Activated naive CD4-positive, alpha-beta T cell (primary cell): Measurements from ENCODE around the gene LIPE.
"Not testable (repeated sequence)": the region's sequence is repeated elsewhere in the genome, so short reads cannot be mapped to it uniquely, and the experiment has no call there.

Experiments used
- DNase-seq, 4 experiments: peaks; one replicate each; lab custom pipeline; 2025; lab: John Stamatoyannopoulos, UW

Gene LIPE

GRCh38 chr19:42448306-42448705 lies 21.1 kb upstream of the LIPE start:
- DNase-seq = not testable (repeated sequence)

- DNase-seq = no peak
Observed at GRCh38 chr19:42445948-42446347, 18.8 kb upstream of the LIPE start.

- DNase-seq = no peak
Observed at GRCh38 chr19:42443944-42444398, 16.8 kb upstream of the LIPE start.

DNA sequence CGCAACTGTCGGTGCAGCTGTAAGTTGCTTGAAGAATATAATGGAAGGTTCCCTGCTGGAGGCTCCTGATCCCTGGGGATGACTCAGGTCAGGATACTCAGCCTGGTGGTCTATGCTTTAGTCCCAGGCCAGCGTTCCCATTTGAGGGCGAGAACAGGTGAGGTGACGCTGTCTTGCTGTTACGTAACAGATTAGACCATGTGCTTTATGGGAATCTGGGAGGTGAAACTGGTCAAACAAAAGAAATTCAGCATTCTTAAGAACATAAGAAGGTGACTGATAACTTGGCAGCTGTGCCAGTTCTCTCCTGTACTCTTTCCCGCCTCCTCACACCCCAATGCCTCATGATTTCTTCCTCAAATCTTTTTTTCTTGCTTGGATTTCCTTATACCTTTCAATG lies 15.6 kb upstream of the LIPE start, which contains the start of gene CXCL17:
Gene CXCL17, minus strand, starts transcription at position 114 of the 400 bp plus-strand sequence. CDS start 114 bp downstream, outside the sequence.
- DNase-seq = no peak

- no peak for DNase-seq
Observed at GRCh38 chr19:42441049-42441445, 13.9 kb upstream of the LIPE start.

GRCh38 chr19:42440357-42441048 lies 13.3 kb upstream of the LIPE start:
- DNase-seq = peak; percentile 47 to 78 (median 70)

DNA sequence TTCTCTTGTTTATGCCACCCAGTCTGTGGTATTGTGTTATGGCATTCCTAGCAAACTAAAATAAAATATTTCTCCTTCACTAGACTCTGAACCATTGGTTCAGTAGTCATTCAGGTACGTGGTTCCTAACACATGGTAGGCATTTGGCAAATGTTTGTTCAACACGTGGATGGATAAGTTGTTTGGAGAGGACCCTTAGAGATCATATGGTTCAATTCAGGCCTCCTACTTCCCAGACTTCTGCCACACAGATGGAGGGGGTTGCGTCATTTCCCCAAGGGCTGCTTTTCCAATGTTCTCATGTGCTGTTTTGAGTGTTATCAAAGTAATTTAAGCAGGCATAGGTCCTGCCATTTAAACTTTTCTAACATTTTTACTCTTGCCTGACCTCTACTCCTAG lies 8.8 kb upstream of the LIPE start:
- DNase-seq = no peak

- DNase-seq = no peak
Observed at GRCh38 chr19:42435316-42435715, 8.1 kb upstream of the LIPE start.

DNA sequence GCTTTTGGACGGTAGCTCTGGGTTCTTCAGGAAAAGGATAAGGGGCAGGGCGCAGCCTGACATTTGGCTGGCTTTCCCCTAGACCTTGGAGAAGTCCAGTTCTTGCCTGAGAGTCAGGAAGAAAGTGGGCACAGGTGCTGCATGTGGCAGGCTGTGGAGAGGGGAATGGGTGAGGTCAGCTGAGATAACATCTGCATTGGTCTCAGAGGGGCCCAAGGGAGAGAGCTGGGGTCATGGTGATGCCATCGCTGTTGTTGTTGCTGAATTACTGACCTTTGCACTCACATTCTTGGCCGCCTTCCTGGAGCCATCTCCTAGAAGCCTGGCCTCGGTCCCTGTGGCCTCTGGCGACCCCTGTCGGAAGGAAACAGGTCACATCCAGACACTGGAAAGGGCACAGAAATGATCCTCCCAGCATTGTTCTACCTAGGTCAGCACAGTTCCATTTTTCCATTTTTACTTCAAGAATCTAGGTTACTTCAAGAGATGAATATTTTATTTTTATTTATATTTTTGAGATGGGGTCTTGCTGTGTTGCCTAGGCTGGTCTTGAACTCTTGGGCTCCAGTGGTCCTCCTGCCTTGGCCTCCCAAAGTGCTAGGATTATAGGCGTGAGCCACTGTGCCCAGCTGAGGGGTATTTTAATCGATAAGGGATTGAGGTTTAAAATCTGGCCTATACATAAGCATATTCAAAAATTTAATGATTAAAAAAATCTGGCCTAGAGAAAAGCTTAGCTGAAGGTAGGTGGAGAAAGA lies 6.5 kb upstream of the LIPE start:
- peak in 3 of 4 experiments; percentile 7 to 56 (median 27) for DNase-seq

- no peak for DNase-seq
Observed at GRCh38 chr19:42431486-42431885, 4.3 kb upstream of the LIPE start.

- no peak for DNase-seq
Observed at GRCh38 chr19:42428676-42429075, 1.5 kb upstream of the LIPE start.

DNA sequence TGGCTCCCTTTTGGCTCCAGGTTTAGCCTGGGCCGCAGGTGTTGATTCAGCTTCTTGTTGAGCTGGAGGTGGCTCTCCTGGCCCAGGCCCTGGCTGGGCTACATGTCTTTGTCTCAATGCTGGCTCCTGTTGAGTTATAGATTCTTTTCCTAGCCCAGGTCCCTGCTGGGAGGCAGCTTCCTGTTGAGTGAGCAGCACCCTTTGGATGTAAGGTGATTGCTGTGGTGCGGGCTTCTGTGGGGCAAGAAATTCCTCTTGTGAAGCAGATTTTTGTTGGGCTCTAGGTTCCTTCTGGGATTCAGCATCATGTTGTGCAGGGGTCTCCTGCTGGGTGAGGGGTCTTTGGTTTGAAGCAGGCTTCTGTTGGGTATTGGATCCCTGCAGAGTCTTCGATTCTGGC lies 545 bp downstream of the LIPE start:
- DNase-seq = no peak

- no peak for DNase-seq
Observed at GRCh38 chr19:42424712-42425131, 2.5 kb downstream of the LIPE start.

DNA sequence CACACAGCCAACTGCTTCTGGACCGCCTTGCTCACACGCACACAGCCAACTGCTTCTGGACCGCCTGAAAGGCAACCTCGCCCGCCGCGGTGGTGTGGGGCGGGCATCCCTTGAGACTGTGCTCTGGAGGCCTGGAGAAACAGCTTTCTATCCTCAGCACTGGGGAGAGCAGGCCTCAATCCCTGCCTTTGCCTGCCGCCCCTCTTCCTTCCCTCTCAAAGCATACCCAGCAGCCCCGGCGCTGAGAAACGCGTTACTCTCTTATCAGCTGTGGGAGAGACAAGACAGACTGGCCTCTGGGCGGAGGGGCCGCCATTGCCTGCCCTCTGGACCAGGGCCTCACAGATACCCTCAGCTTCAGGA lies 2.9 kb downstream of the LIPE start:
- DNase-seq = no peak

DNA sequence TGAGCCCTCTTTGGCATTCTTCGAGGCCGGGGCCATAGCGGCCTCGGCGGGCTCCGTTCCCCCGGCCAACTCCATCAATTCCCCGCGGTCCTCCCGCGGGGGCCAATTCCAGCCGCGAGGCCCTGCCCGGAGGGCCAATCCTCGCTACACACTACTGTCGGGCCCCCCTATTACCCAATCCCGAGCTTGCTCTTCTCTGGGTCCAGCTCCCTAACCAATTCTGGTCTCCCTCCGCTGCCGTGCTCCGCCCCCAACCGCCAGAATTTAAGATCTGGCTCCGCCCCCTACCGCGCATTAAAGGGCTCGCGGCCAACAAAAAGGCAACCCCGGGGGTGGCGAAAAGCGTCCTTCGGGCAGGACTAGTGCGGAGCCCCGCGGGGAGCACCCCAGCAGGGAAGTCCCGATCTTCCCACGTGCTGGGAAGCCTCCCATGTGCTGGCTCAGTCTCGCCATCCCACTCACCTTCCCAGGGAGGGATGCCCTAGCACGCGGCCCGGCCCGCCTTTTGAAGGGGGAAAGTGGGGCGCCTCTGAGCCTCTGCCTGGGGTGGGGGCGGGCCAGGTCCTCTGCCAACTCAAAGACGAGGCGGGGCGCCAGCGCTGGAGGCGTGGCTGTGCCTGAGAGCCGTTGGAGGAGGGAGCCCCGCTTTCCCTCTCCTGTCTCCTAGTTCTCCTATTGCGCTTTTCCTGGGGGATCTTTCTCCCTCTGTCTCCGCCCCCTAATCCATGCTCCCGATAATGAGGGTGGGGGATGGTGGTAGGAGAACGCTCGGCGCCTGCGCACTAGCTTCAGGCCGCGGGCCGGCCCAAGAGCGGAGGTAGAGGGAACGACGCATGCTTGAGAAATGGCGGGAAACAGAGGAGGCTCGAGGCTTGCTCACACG lies 3.5 kb downstream of the LIPE start:
- peak; percentile 78 to 92 (median 86) for DNase-seq

DNA sequence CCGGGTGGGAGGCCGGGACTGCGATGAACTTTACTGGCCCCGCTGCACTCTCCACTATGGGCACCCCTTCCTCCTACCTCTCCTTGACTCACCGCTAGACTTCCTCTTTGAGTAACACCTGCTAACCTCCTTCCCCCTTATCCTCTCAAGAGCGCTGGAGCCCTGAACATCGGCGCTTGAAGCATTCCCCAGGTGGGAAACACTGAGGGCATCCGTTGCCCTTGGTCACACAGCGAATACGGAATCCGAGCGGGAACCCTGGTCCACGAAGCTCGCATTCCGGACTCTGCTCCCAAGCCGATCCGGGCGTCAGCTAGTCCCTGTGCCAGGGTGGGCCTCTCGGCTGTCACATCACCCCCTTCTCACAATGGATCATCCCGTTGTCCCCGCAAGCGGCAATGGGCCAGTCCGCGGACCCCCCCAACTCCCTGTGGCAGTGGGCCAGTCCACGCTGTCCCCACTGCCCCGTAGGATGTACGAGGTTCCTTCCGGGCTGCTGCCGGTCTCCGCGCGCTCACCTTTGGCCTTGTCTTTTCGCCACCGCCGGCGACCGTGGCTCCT lies 4.2 kb downstream of the LIPE start:
- DNase-seq = peak in 2 of 4 experiments; percentile 57 to 58

- DNase-seq = no peak
Observed at GRCh38 chr19:42422092-42422900, 4.9 kb downstream of the LIPE start.

DNA sequence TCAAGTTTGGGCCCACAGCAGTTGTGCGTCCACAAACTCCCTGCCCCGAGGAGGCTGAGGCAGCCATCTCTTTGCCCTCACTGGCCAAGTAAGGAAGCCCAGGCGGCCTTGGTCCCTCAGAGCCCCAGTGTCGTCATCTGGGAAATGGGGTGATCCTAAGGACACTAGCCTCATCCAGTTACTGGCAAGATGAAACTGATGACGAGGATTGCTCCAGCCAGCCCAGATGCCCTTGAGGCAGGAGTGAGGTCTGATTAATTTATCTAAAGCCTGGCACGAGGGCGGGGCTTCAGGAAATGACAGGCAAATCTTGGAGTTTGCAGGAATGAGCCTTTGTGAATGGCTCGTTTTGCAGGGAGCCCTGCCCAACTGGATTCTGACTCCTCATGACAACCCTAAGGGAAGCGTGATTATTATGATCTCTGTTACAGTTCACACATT lies 5.6 kb downstream of the LIPE start:
- DNase-seq = no peak

- DNase-seq = no peak
Observed at GRCh38 chr19:42421101-42421500, 6.1 kb downstream of the LIPE start.

- DNase-seq = peak in 3 of 4 experiments; percentile 29 to 67 (median 48)
Observed at GRCh38 chr19:42420055-42420544, 7.1 kb downstream of the LIPE start.

- DNase-seq = no peak
Observed at GRCh38 chr19:42419309-42419708, 7.9 kb downstream of the LIPE start.
